H1 (cell line): ENCODE measurements around the gene CDK13. TPM values are rescaled to one million over a fixed set of nuclear protein-coding genes. Genes with fewer than 3 reads are reported as not detected.

Experiments used
- CTCF ChIA-PET: fragments of 300-600 bp; sonication (Branson Sonifier 250); formaldehyde crosslinking; loops from one replicate; lab custom pipeline; 2021; ENCODE audit not compliant: partially characterized antibody; lab: Charles Lee
- POLR2A ChIA-PET: fragments of 300-600 bp; sonication (Branson Sonifier 250); formaldehyde crosslinking; loops from one replicate; lab custom pipeline; 2021; ENCODE audit warnings: inconsistent platforms; ENCODE audit not compliant: partially characterized antibody; lab: Charles Lee
- DNase-seq, 2 experiments: peaks; one replicate each; pipeline versions ENCODE4 v3.0.0 to v3.0.0-alpha.2; 2010 to 2022; ENCODE audit warnings: low spot score in 2 of 2, low read depth in 1 of 2, mixed read lengths in 1 of 2
- FAIRE-seq: peaks from 2 replicates; lab custom pipeline; 2011; peaks lifted over from hg19 to GRCh38; lab: Jason Lieb, UNC
- H2AFZ ChIP-seq: 2 replicates; pipeline ENCODE4 v1.8.1; 2012; ENCODE audit warnings: low read length, inconsistent platforms
- H2AK5ac ChIP-seq: 2 replicates; pipeline ENCODE4 v1.6.1; 2013; ENCODE audit warnings: low read depth, low read length
- H2BK120ac ChIP-seq: replicated peaks from 2 replicates; pipeline ENCODE3; 2013; ENCODE audit warnings: low read depth, low read length, inconsistent platforms
- H2BK12ac ChIP-seq: 2 replicates; pipeline ENCODE4 v1.6.1; 2013; ENCODE audit warnings: low read depth, low read length
- H2BK15ac ChIP-seq: 2 replicates; pipeline ENCODE4 v1.6.1; 2013; ENCODE audit warnings: low read length
- H2BK20ac ChIP-seq: 2 replicates; pipeline ENCODE4 v1.6.1; 2013; ENCODE audit warnings: low read length
- H2BK5ac ChIP-seq: 2 replicates; pipeline ENCODE4 v1.6.1; 2013; ENCODE audit warnings: low read depth, low read length
- H3K14ac ChIP-seq: 2 replicates; pipeline ENCODE4 v1.6.1; 2013; ENCODE audit warnings: inconsistent platforms; ENCODE audit not compliant: insufficient read length
- H3K18ac ChIP-seq: 2 replicates; pipeline ENCODE4 v1.6.1; 2013; ENCODE audit warnings: low read length; ENCODE audit errors: extremely low read depth
- H3K23ac ChIP-seq: 2 replicates; pipeline ENCODE4 v1.6.1; 2013; ENCODE audit warnings: inconsistent platforms; ENCODE audit not compliant: insufficient read length
- H3K23me2 ChIP-seq: 2 replicates; pipeline ENCODE4 v1.6.1; 2013; ENCODE audit warnings: low read depth, low read length
- H3K27ac ChIP-seq: 2 replicates; pipeline ENCODE4 v1.6.1; 2011; ENCODE audit warnings: low read depth, low read length, inconsistent platforms
- H3K27me3 ChIP-seq, 4 experiments: replicated peaks in 1 of 4; 1 replicate in 1 of 4; 2 replicates in 3 of 4; pipeline versions ENCODE4 v1.6.1 to v1.8.1; 2011 to 2013; ENCODE audit warnings: low read length in 3 of 4, mild to moderate bottlenecking in 3 of 4, inconsistent platforms in 2 of 4, mixed read lengths in 2 of 4, moderate library complexity in 1 of 4; ENCODE audit not compliant: control insufficient read depth in 3 of 4, insufficient read depth in 3 of 4; ENCODE audit errors: extremely low read depth in 1 of 4
- H3K36me3 ChIP-seq, 4 experiments: 2 replicates each; pipeline versions ENCODE4 v1.6.1 to v1.8.1; 2011 to 2013; ENCODE audit warnings: mild to moderate bottlenecking in 4 of 4, low read length in 3 of 4, moderate library complexity in 2 of 4, control low read depth in 1 of 4, inconsistent platforms in 1 of 4; ENCODE audit not compliant: insufficient read depth in 4 of 4, control insufficient read depth in 2 of 4
- H3K4ac ChIP-seq: replicated peaks from 2 replicates; pipeline ENCODE3; 2013; ENCODE audit warnings: low read length, low read depth, mixed read lengths, inconsistent platforms; ENCODE audit not compliant: insufficient read length
- H3K4me1 ChIP-seq, 4 experiments: replicated peaks in 1 of 4; 1 replicate in 1 of 4; 2 replicates in 3 of 4; pipeline versions ENCODE4 v1.6.1 to v1.8.1; 2011 to 2013; ENCODE audit warnings: low read length in 3 of 4, inconsistent platforms in 2 of 4, mixed read lengths in 1 of 4; ENCODE audit not compliant: insufficient read depth in 4 of 4, control insufficient read depth in 3 of 4
- H3K4me2 ChIP-seq, 2 experiments: 2 replicates each; pipeline versions ENCODE4 v1.6.1 to v1.8.1; 2011 to 2013; ENCODE audit warnings: low read depth in 2 of 2, low read length in 2 of 2, control low read depth in 1 of 2, inconsistent platforms in 1 of 2, mild to moderate bottlenecking in 1 of 2; ENCODE audit not compliant: insufficient read depth in 1 of 2
- H3K4me3 ChIP-seq, 4 experiments: fragments of 200-600, 300-600 bp in 1 of 4; sonication (generic), shearing (Covaris generic), sonication (Bioruptor Twin) in 1 of 4; 2 replicates each; pipeline versions ENCODE4 v1.5.1 to v1.8.1; 2011 to 2016; ENCODE audit warnings: low read length in 4 of 4, low read depth in 3 of 4, control low read depth in 2 of 4, inconsistent platforms in 2 of 4, mild to moderate bottlenecking in 2 of 4, mixed read lengths in 1 of 4, moderate library complexity in 1 of 4; ENCODE audit not compliant: insufficient read depth in 2 of 4; ENCODE audit errors: extremely low read depth in 1 of 4
- H3K56ac ChIP-seq: replicated peaks from 2 replicates; pipeline ENCODE3; 2013; ENCODE audit warnings: low read depth, mild to moderate bottlenecking, mixed read lengths, low read length, inconsistent platforms; ENCODE audit not compliant: insufficient read length
- H3K79me1 ChIP-seq: 2 replicates; pipeline ENCODE4 v1.6.1; 2013; ENCODE audit warnings: low read depth, low read length, control low read depth
- H3K79me2 ChIP-seq, 2 experiments: 2 replicates each; pipeline versions ENCODE4 v1.6.1 to v1.8.1; 2012 to 2013; ENCODE audit warnings: low read length in 2 of 2, mild to moderate bottlenecking in 2 of 2, inconsistent platforms in 1 of 2; ENCODE audit not compliant: insufficient read depth in 2 of 2, control insufficient read depth in 1 of 2
- H3K9ac ChIP-seq, 4 experiments: replicated peaks in 1 of 4; 1 replicate in 1 of 4; 2 replicates in 3 of 4; pipeline versions ENCODE4 v1.6.1 to v1.8.1; 2011 to 2013; ENCODE audit warnings: low read depth in 3 of 4, low read length in 3 of 4, control low read depth in 2 of 4, mild to moderate bottlenecking in 2 of 4, moderate library complexity in 2 of 4, inconsistent platforms in 1 of 4; ENCODE audit errors: extremely low read depth in 1 of 4
- H3K9me3 ChIP-seq, 2 experiments: 2 replicates each; pipeline versions ENCODE4 v1.6.1 to v1.8.1; 2012 to 2013; ENCODE audit warnings: mild to moderate bottlenecking in 2 of 2, moderate library complexity in 2 of 2, control low read depth in 1 of 2, inconsistent platforms in 1 of 2, low read depth in 1 of 2, low read length in 1 of 2, mixed read lengths in 1 of 2; ENCODE audit not compliant: insufficient read depth in 2 of 2
- H4K20me1 ChIP-seq, 2 experiments: replicated peaks in 1 of 2; 2 replicates each; pipeline versions ENCODE3 to v1.8.1; 2011 to 2013; ENCODE audit warnings: inconsistent platforms in 2 of 2, low read length in 2 of 2, mild to moderate bottlenecking in 1 of 2; ENCODE audit not compliant: insufficient read depth in 2 of 2, control insufficient read depth in 1 of 2
- H4K5ac ChIP-seq: 2 replicates; pipeline ENCODE4 v1.6.1; 2013; ENCODE audit warnings: low read length, low read depth, mixed read lengths, inconsistent platforms; ENCODE audit not compliant: insufficient read length
- H4K8ac ChIP-seq: 2 replicates; pipeline ENCODE4 v1.8.0; 2013; ENCODE audit warnings: mild to moderate bottlenecking, moderate library complexity, low read length, inconsistent platforms; ENCODE audit not compliant: insufficient read depth; ENCODE audit errors: extremely low read depth
- H4K91ac ChIP-seq: replicated peaks from 2 replicates; pipeline ENCODE3; 2013; ENCODE audit warnings: low read length, mixed read lengths, inconsistent platforms; ENCODE audit not compliant: insufficient read length
- ZNF274 ChIP-seq: IDR thresholded peaks from 2 replicates; pipeline ENCODE4 v1.7.0; 2012; ENCODE audit warnings: low read length, borderline replicate concordance; ENCODE audit errors: extremely low read depth
- WGBS, 2 experiments: shearing (Covaris generic) in 1 of 2; methylation state at CpG; one replicate each; pipeline versions ENCODE4 v1.1.6 to v1.1.7; 2013 to 2015; ENCODE audit warnings: low lambda C conversion rate in 2 of 2, mixed read lengths in 2 of 2, inconsistent platforms in 1 of 2, low coverage in 1 of 2, missing lambda C conversion rate in 1 of 2; ENCODE audit not compliant: insufficient replicate concordance in 2 of 2, insufficient coverage in 1 of 2, insufficient read length in 1 of 2; ENCODE audit errors: extremely low coverage in 1 of 2, missing lambda C conversion rate in 1 of 2; 5-methylcytosine and 5-hydroxymethylcytosine counted together
- polyA plus RNA-seq, 7 experiments: library from polyadenylated mRNA; depleted of rRNA in 3 of 7; stranded (reverse) in 5 of 7; unstranded in 2 of 7; fragments of >200 nt in 5 of 7; fragments of 200-250 nt in 2 of 7; gene quantifications; 1 replicate in 5 of 7; 2 replicates in 1 of 7; 4 replicates in 1 of 7; pipeline versions ENCODE4 v1.2.1 to v1.2.3, GENCODE V29; 2011 to 2013; ENCODE audit warnings: missing spikeins in 2 of 7, mixed read lengths in 2 of 7
- total RNA-seq: library from RNA; stranded (reverse); fragmentation: NEBNext Ultra II Directional; extraction: Animal tissue kit (Norgen Biotek cat#: 25700); gene quantifications from 2 replicates; pipeline ENCODE4 v1.2.1, GENCODE V29; 2021

Gene CDK13
- total and polyA plus RNA-seq, 2 of the 8 experiments (the other 6 are each of a cell fraction or from before 2014, with no cell fraction given) = 22.6 to 49.5 TPM

DNA sequence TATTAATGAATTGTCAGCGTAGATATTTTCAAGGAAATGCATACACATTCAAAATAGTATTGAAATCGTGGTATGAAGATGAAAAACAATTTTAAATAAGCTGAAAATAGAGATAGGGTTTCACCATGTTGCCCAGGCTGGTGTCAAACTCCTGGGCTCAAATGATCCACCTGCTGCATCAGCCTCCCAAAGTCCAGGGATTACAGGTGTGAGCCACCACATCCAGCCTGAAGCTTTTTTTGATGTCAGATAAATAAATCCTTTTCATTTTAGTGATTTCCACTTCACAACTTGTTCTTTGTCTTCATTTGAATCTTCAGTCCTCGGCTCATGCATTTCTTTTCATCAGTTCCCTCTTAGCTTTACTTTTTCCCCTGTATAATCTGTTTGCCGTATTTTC, 4.6 kb downstream of the CDK13 start:
- no peak overlapping the region for H2AFZ ChIP-seq
- no peak overlapping the region for H4K5ac ChIP-seq
- no peak overlapping the region for H2BK120ac ChIP-seq
- H2BK5ac ChIP-seq = no peak overlapping the region
- no peak overlapping the region for H3K4me2 ChIP-seq
- H3K9me3 ChIP-seq = no peaks in the 10 kb centered on the region
- H3K4ac ChIP-seq = no peak overlapping the region
- no peaks in the 10 kb centered on the region for H3K36me3 ChIP-seq
- H3K27me3 ChIP-seq = no peaks in the 10 kb centered on the region
- TF ChIP-seq ZNF274 = no peak
- no peak overlapping the region for H3K18ac ChIP-seq
- no peak overlapping the region for H2AK5ac ChIP-seq
- DNase-seq (no peak), FAIRE-seq (no peak)
- peaks cover 17 to 21% of the 10 kb centered on the region in 2 experiments for H4K20me1 ChIP-seq
- H3K79me2 ChIP-seq = peaks cover 20 to 85% of the 10 kb centered on the region in 2 experiments
- no peak overlapping the region for H2BK20ac ChIP-seq
- no peak overlapping the region for H2BK12ac ChIP-seq
- no peaks in the 10 kb centered on the region; the same call in 1 of the 2 replicates for H3K23me2 ChIP-seq
- H3K4me1 ChIP-seq = no peaks in the 10 kb centered on the region; a peak in 2 of 7 replicates
- H3K9ac ChIP-seq = no peak overlapping the region
- H3K79me1 ChIP-seq = 0 out of 2 replicates have a peak, but pooled peaks cover 3% of the 10 kb centered on the region
- no peak overlapping the region for H3K27ac ChIP-seq
- 87% methylated on average over 4 of the region's 4 CpGs; no CpG with 5 or more reads in 1 of the 2 experiments for WGBS, 2 experiments
- no peak overlapping the region for H4K91ac ChIP-seq
- no peak overlapping the region for H3K23ac ChIP-seq
- H3K14ac ChIP-seq = no peak overlapping the region
- ChIA-PET CTCF (interaction anchor here (3.6 kb wide), 1 partner anchor 58 kb away, joined by 12 read pairs; no protein-coding TSS in a partner anchor), POLR2A (no interaction called here)
- H2BK15ac ChIP-seq = no peak overlapping the region
- no peak overlapping the region for H4K8ac ChIP-seq
- H3K56ac ChIP-seq = no peak overlapping the region
- H3K4me3 ChIP-seq = peak overlapping the region in 1 of 4 experiments; percentile 83; a peak in 1 of 8 replicates
